GM18951 (cell line): ENCODE results near the gene NXPH3.

ENCODE experiments used
- POLR2A ChIP-seq: IDR thresholded peaks from 4 replicates; pipeline ENCODE4 v1.6.1; 2011; ENCODE audit warnings: mild to moderate bottlenecking; ENCODE audit not compliant: insufficient read length, insufficient read depth; ENCODE audit errors: extremely low read depth
- in situ Hi-C: fragments of 300-500 bp; cut with MboI; formaldehyde crosslinking; loops from one replicate; pipeline ENCODE4 v1.12.0; 2022; ENCODE audit warnings: low sequenced_read_pairs, mixed read lengths, inconsistent platforms; ENCODE audit not compliant: unreplicated experiment

Gene NXPH3

DNA sequence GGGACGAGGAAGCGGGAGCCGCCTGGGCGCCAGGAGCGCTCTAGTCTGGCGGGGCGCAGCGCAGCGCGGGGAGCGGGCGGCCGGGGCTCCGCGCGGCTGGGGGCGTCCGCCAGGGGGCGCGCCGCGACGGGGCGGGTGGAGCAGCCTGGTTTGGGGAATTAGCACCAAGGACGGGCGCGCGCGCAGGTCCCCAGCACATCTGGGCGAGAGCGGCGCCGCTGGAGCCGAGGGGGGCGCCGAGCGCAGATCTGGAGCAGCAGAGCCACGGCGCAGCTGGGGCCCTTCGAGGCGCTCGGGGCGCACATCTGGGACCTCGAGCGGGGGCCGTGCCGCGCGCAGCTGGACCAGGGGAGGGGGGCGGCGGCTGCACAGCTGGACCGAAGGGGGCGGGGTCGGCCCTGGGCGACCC, at the start of gene NXPH3:
Gene NXPH3 (plus strand): TSS at position 193 of the 409 bp plus-strand sequence. CDS start 349 bp downstream, outside the sequence.
- no peak for TF ChIP-seq POLR2A
- in situ Hi-C loops = no loop called here

DNA sequence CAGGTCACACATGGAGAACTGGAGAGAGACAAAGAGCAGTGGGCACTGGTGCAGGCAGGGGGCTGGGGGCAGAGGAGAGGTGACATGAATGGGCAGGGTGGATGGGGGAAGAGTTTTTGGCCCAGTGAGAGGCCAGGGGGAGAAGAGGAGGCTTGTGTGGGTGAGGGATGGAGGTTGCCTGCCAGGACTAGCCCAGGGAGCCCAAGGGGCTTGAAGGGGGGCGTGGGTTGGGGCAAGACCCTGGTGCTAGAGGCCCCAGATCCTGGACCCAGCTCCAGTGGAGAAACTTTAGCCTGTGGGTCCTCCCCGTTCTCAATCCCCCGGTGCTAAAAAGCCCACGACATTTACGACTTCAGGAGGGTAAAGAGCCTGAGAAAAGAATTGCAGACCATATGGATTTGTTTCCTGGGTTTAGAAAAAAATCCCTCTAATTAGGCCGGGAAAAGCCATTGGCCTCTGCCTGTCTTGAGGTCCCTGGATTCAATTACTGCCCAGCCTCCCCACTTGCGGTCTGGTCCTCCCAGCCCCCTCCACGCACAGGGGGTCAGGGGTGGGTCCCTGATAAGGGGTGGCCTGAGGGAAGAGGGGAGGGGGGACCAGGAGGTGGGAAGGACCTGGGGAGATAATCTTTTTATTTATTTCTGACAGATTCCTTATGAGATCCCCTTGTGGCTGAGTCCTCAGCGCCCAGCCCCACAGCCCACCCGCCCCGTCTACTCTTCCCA, 47.6 kb upstream of the NXPH3 start:
- in situ Hi-C loops = no loop called here
- TF ChIP-seq POLR2A = no peak

DNA sequence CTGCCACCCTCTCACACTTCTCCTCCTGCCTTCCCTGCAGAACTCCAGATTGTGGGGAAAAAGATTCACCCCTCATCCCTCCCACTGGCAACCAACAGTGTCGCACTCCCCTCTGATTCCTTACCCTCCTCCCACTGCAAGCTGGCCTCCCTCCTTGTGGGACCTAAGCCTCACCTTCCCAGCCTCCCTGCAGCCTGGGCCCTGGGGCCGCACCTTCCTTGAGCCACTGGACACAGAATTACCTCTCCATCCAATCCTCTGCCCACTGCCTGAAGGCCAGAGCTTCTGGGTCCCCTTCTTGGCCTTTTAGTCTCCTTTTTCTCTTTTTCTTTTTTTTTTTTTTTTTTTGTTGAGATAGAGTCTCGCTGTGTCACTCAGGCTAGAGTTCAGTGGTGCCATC, 46.7 kb upstream of the NXPH3 start:
- TF ChIP-seq POLR2A = no peak
- in situ Hi-C loops = no loop called here

DNA sequence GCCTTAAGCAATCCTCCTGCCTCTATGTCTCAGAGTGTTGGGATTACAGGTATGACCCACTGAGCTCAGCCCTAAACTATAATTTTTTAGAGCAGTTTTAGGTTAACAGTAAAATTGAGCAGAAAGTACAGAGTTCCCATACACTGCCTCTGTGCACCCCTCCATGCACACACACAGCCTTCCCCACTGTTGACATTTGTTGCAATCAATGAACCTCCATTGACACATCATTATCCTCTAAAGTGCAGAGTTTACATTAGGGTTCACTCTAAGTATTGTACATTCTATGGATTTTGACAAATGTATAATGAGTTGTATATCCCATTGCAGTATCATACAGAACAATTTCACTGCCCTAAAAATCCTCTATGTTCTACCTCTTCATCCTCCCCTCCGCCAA, 45.6 kb upstream of the NXPH3 start:
- in situ Hi-C loops = no loop called here
- no peak for TF ChIP-seq POLR2A

DNA sequence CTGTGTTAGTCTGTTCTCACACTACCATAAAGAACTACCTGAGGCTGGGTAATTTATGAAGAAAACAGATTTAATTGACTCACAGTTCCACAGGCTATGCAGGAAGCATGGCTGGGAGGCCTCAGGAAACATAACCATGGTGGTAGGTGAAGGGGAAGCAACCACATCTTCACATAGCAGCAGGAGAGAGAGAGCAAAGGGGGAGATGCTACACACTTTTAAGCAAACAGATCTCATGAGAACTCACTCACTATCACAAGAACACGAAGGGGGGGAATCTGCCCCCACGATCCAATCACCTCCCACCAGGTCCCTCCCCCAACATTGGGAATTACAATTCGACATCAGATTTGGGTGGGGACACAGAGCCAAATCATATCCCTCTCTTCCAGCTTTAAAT, 31.8 kb upstream of the NXPH3 start:
- no peak for TF ChIP-seq POLR2A

DNA sequence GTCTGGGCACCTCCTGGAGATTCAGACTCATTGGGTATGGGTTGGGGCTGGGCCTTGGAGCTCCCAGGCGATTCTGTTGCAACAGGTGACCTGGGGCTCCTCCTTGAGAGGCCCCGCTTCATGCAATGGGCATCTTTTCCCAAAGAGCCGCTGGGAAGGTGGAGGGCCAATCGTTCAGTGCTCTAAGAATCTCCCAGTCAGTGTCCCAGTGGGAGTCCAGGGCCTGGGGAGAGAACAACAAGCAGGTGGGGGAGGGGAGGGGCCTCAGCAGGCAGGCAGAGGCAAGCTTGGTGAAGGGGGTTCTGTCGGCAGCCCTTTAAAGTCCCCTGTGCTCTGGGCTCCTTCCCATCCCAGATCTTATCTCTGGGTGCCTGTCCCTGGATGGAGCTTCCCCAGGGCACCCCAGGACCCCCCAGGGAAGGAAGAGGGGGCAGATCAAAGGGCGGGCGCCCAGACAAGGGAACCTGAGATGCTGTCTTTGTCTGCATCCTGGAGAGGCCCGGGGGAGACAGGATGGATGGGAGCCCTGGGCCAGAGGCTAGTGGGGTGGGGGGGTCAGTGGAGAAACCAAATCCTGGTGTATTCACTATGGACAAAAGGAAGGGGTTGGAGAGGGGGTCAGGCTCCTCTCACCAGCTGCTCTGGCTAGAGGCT, 30.5 kb upstream of the NXPH3 start:
- in situ Hi-C loops = loop anchor here (10.0 kb wide), 1 partner anchor 110 kb away; no protein-coding TSS in a partner anchor
- TF ChIP-seq POLR2A = no peak

More for the DNA sequence above, 31.8 kb upstream of the NXPH3 start:
- in situ Hi-C loops = loop anchor here (10.0 kb wide), 1 partner anchor 109 kb away; no protein-coding TSS in a partner anchor

DNA sequence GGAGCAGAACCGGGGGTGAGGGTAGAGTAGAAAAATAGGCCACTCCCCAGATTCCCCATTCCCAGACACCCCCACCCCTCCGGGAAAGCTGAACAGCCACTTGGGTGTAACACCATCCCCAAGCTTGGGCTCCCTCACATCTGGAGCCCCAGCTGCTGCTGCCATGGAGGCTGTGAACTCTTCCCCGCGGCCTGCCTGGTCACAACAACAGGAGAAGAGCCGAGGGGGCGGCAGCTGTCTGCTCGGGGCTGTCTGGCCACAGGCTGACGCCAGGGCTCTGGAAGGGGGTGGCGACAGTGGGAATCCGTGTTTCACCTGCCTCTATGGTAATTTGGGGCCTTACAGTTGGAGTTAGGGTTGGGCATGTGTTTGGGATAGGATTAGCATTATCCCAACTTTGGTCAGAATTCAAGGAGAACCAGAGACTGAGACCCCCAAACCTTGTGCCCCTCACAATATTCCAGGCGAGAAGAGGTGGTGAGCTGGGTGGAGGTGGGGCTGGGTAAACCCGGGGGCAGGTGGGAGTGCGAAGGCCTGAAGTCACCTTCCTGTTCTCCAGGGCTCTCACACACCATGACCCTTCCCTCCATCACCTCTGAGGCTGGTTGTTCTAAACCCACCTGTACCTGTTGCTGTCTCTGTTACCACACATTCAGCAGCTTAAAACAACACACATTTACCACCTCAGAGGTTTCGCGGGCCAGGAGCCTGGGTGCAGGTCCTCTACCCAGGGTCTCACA, 29.7 kb upstream of the NXPH3 start:
- in situ Hi-C loops = loop anchor here (10.0 kb wide), 1 partner anchor 111 kb away; no protein-coding TSS in a partner anchor
- no peak for TF ChIP-seq POLR2A

DNA sequence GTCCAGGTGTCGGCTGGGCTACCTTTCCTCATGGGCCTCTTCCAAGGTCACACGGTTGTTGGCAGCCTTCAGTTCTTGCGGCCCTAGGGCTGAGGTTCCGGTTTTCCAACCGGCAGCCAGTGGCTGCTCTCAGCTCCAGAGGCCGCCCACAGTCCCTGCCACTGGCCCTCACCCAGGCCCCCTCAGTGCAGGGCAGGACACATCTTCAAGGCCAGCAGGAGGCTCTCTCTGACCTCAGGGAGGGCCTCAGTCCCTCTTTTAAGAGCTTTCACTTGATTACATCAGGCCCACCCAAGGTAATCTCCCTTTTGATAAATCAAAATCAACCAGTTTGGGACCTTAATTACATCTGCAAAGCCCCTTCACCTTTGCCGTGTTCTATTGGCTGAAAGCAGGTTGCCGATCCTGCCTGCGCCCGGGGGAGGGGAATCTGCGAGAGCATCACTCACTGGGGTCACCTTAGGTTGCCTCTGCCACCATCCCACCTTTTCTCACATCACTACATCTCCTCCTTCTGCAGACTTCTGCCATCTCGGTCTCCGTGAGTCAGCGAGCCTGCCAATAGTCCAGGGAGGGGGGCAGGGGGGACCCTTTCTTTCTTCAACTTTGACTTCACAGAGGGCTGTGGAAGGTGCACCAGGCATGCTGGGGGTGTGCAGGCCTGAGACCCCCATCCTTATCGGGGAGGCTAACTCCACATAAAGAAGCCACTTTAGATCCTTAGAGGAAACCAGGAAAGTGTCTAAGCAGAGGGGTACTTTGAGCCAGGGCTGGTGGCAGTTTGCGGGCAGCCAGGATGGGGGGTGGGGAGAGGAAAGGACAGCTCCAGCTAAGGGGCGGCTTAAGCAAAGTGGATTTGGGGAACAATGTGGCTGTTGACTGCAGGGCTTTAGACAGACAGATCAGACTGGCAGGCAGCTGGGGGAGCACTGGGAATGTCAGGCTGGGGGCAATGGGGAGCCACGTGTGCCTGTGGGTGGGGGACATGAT, 28.8 kb upstream of the NXPH3 start:
- TF ChIP-seq POLR2A = no peak
- in situ Hi-C loops = loop anchor here (10.0 kb wide), 1 partner anchor 112 kb away; no protein-coding TSS in a partner anchor

DNA sequence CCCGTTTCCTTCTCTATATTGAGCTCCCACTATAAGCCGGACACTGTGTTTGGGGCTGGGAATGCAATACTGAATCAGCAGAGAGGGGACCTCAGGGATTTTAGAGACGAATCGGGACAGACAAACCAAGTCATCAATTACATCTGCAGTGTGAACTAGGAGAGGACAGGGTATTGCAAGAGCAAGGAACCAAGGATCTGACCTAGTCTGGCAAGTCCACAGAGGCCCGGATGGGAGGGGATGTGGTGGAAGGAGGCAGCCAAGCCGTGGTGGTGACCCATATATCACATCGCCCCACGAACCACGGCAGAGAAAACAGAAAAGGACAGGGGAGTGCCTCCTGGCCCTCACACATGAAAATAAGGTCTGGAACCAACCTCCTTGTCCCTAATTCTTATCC, 28.1 kb upstream of the NXPH3 start:
- in situ Hi-C loops = loop anchor here (10.0 kb wide), 1 partner anchor 113 kb away; no protein-coding TSS in a partner anchor
- no peak for TF ChIP-seq POLR2A

DNA sequence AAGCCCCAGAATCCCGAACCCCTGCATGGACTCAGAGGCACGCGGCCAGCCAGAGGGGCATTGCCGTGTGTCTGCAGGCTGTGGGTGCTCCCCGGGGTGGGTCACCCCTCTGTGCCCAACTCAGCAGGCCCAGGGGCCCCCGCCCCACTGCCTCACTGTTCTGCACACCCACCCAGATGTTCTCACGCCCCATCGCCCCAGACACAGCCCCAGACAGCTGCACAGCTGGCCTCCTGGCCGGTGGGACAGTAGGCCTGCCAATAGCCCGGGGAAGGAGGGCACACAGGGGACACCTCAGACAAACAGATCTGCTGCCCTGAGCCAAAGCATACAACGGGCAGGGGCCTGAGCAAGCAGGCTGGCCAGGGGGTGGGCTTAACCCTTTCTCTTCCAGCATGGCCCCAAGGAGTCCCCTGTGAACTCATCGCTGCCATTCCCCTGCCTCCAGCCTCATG, 27.6 kb upstream of the NXPH3 start:
- in situ Hi-C loops = loop anchor here (10.0 kb wide), 1 partner anchor 113 kb away; no protein-coding TSS in a partner anchor
- TF ChIP-seq POLR2A = no peak

DNA sequence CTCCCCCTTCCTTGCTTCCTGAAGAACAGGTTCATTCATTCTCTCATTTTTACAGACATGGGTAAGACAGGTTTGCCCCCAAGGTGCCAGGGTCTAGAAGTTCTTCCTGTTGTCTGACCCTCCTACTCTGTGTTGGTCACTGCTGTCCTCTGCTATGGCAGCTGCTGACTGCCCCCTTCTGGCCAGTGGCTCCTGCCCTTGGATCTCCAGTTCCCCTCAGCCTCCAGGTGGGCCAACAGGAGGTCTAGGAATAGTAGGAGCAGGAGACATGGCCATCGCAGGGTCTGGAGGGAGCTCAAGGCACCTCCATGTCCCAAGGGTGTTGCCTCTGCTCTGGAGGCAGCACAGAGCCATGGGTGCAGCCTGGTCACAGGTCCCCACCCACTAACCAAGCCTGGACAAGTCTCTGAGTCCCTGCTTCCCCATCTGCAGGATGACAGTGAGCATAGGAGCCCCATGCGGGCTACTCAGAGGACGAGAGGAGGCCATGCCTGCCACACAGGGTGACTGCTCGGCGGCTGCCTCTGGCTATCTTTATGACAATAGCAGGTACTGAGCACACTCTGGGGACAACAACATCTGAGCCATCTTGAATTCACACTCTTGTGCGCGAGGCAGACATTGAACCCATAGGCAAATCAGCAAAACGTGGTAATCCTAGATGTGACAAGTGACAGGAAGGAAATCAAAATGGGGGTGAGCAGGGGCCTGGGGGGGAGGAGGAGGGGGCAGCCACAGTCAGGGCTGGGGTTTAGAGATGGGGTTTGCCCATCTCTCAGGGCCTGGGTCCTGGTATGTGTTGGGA, 27.0 kb upstream of the NXPH3 start:
- TF ChIP-seq POLR2A = no peak
- in situ Hi-C loops = loop anchor here (10.0 kb wide), 1 partner anchor 114 kb away; no protein-coding TSS in a partner anchor
